Fibroblast of villous mesenchyme (primary cell): ENCODE results near the gene ZNF274. TPM values are rescaled to one million over a fixed set of nuclear protein-coding genes. Genes with fewer than 3 reads are reported as not detected.

Source experiments
- DNase-seq: peaks from one replicate; pipeline ENCODE4 v3.0.0-alpha.2; 2010; ENCODE audit warnings: low read depth
- H3K4me3 ChIP-seq: 2 replicates; pipeline ENCODE4 v1.5.1; 2011; ENCODE audit warnings: low read depth, mild to moderate bottlenecking, low read length
- total RNA-seq: library from RNA; depleted of rRNA; stranded (reverse); fragments of >200 nt; gene quantifications from 2 replicates; pipeline ENCODE4 v1.2.3, GENCODE V29; 2012
- TF ChIP-seq, protein P1 (sequence below): IDR thresholded peaks from 2 replicates; pipeline ENCODE4 v1.5.1; 2012; ENCODE audit warnings: low read depth, mild to moderate bottlenecking, low read length; ENCODE audit not compliant: insufficient read depth

The ZNF274 gene
- total RNA-seq, 1 donor = 17.7 TPM

DNA sequence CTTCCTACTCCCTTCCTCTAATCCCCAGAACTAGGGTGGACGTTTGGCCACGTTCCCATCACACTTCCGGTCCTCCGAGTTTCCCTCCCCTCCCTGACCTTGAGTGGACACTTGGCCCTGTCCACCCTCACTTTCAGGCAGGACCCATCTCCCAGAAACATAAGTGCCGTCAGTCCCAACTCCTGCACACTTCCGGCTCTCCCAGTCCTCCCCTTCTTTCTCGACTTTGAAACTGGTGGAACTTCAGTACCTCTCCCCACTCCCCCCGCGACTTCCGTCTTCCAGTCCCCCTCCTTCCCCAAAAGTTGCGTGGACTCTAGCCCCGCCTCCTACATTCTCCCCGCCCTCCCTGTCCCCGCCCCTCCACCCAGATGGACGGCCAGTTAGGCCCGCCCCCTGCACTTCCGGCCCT is 278 bp upstream of the ZNF274 start:
- no peak for DNase-seq
- TF ChIP-seq, protein P1, sequence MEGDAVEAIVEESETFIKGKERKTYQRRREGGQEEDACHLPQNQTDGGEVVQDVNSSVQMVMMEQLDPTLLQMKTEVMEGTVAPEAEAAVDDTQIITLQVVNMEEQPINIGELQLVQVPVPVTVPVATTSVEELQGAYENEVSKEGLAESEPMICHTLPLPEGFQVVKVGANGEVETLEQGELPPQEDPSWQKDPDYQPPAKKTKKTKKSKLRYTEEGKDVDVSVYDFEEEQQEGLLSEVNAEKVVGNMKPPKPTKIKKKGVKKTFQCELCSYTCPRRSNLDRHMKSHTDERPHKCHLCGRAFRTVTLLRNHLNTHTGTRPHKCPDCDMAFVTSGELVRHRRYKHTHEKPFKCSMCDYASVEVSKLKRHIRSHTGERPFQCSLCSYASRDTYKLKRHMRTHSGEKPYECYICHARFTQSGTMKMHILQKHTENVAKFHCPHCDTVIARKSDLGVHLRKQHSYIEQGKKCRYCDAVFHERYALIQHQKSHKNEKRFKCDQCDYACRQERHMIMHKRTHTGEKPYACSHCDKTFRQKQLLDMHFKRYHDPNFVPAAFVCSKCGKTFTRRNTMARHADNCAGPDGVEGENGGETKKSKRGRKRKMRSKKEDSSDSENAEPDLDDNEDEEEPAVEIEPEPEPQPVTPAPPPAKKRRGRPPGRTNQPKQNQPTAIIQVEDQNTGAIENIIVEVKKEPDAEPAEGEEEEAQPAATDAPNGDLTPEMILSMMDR = no peak
- H3K4me3 ChIP-seq = peak overlapping the region; percentile 93

DNA sequence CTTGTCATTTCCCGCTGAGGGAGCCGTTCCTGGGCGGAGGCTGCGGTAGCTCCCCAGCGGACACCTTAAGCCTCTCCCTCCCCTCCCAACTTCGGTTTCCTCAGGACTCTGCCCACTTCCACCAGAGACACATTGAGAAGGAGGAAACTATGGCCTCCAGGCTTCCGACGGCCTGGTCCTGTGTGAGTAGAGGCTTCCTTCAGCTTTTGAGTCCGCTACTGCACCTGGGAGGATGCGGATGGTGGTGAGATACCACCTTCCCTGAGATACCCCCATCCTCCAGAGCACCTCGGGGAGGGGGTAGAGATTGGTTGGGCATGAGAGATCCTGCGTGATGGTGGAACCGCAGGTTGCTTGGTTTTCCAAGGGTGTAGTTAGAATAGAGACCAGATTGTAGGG is 955 bp downstream of the ZNF274 start:
- TF ChIP-seq, protein P1 = no peak
- H3K4me3 ChIP-seq = peak overlapping the region; percentile 93
- DNase-seq = no peak

DNA sequence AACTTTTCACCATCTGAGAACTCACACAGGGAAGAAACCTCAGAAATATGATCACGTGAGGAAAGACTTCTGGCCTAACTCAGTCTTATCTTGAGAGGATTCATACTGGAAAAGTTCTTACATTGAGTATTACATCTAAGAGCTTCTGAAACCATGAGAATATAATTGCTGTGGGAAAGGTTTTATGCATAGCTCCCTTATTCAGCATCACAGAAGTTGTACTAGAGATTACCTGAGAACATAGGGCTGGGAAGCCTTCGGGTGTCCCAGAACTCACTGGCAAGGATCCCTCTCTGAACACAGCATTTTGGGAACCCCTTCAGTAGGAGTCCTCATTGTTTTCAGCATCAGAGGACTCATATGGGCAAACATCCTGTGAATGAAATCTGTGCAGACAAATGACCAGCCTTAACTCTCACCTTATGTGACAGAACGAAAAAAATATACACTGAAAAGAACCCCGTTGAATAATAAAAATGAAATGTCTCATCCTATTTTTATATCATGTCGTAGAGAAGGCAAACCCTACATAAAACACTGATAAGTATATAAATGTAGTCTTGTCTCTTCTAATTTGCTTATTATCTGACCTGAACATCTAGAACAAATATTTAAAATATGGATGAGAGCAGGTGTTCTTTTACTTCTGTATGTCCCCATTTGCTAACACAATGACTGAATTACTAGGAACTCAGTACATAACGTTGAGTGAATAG is 14.2 kb downstream of the ZNF274 start:
- TF ChIP-seq, protein P1 = no peak
- DNase-seq = peak; percentile 37
- H3K4me3 ChIP-seq = no peak overlapping the region

DNA sequence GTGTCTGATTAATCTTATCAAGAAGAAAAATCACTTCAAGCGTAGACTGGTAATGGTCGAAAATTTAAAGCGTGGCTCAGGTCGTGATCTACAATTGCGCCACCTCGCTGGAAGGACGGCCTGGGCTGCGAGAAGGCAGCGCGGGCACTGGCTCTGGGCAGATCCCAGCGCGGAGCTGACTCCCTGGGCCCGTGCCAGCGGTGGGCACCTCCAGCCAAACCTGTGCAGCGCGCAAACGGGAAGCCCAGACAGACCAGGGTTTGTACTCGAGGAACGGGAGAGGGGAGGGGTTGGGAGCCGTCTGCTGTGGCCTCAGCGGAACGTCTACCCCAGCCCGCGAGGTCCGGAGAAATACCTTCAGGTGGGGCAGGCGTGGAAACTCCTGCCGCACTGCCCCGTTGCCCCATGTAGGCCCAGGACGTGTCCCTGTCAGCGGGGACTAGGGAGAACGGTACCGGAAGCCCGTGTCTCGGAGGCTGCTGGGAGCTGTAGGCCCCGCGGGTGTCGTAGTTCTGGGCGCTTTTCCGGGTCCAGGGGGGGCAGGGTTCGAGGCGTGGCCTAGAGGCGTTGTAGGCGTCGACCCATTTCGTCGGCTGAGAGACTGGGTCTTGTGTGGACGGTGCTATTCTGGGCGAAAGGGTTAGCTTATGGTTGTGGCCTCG is 21.1 kb downstream of the ZNF274 start:
- no peak for DNase-seq
- TF ChIP-seq, protein P1 = no peak
- no peak overlapping the region for H3K4me3 ChIP-seq

DNA sequence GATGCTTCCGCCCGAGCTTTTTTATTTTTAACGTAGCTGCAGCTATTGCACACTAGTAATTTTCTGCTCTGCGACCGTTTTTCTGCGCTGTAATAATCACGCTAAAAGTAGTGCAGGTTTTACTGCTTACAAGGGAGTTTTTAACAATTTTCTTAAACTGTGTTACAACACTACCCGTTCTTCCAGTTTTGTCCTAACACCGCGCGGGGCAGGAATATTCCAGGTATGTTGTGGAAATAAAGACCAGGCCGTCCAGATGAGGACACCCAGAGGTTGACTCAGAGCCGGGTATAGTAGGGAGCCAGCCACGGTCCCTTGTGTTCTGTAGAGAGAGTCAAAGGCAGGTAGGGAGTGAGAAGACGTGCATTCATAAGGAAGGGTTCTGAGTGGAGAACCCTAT is 21.7 kb downstream of the ZNF274 start:
- TF ChIP-seq, protein P1 = no peak
- no peak for DNase-seq
- no peak overlapping the region for H3K4me3 ChIP-seq

DNA sequence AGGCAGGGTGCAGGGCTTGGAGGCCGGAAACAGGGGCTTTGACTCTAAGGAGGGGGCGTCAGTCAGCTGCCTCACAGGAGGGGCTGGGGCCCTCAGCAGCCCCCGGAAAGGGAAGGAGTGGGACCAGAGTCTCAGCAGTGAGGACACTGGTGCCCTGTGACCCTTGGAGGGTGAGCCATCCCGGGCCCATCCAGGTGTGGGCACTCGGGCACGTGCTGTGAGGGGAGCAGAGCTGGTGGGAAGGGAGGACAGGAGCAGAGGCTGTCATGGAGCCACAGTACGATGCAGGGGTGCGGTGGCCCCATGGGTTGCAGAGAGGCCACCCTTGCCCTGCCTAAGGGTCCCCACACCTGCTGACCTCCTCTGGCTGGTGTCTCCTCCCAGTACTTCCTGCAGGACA is 26.7 kb downstream of the ZNF274 start:
- no peak for DNase-seq
- TF ChIP-seq, protein P1 = no peak
- H3K4me3 ChIP-seq = no peak overlapping the region
